ENCODE results near the gene RALGDS. TPM values are rescaled to one million over a fixed set of nuclear protein-coding genes. Genes with fewer than 3 reads are reported as not detected.

Gene RALGDS
- total RNA-seq, 1 donor = 13.8 TPM

DNA sequence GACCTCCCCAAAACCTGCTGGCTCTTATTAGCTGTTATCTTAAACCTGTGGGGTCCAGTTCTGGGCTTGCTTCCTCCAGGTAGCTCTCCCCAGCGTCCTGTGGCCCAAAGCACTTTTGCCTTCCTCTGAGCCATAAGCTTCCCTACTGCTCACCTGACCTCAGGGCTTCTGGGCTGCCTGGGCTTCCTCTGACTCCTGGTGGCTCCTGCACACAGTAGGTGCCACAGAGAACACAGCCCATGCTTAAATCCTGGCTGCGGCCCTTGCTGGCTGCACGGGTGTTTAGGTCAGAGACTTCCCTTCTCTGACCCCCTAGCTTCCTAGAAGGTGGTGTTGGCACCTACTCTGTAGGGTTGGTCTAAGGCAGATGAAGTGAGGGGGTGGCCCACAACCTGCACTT, 2.5 kb downstream of the RALGDS start:
- no peak for DNase-seq (ENCODE audit: low read depth)
- H3K4me3 ChIP-seq (ENCODE audit: low read depth, low read length) = no peak overlapping the region
- TF ChIP-seq, protein P1, sequence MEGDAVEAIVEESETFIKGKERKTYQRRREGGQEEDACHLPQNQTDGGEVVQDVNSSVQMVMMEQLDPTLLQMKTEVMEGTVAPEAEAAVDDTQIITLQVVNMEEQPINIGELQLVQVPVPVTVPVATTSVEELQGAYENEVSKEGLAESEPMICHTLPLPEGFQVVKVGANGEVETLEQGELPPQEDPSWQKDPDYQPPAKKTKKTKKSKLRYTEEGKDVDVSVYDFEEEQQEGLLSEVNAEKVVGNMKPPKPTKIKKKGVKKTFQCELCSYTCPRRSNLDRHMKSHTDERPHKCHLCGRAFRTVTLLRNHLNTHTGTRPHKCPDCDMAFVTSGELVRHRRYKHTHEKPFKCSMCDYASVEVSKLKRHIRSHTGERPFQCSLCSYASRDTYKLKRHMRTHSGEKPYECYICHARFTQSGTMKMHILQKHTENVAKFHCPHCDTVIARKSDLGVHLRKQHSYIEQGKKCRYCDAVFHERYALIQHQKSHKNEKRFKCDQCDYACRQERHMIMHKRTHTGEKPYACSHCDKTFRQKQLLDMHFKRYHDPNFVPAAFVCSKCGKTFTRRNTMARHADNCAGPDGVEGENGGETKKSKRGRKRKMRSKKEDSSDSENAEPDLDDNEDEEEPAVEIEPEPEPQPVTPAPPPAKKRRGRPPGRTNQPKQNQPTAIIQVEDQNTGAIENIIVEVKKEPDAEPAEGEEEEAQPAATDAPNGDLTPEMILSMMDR (IDR thresholded peaks at IDR 0.05; ENCODE audit: insufficient read depth, low read depth, low read length) = no peak

DNA sequence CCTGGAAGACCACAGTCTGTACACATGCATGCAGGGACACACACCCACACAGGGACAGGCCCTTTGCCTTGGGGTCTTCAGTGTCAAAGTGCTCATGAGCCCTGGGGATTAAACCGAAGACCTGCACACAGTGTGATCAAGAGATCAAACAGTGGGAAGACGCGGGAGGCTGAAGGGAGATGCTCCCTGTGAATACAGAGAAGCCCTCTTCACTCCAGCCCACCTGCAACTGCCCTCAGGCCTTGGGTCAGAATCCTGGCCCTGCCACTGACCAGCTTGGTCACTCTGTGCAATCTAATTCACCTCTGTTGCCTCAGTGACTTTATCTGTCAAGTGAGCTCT, 2.9 kb downstream of the RALGDS start:
- no peak for DNase-seq (ENCODE audit: low read depth)
- H3K4me3 ChIP-seq (ENCODE audit: low read depth, low read length) = no peak overlapping the region
- TF ChIP-seq, protein P1 (IDR thresholded peaks at IDR 0.05; ENCODE audit: insufficient read depth, low read depth, low read length) = no peak

DNA sequence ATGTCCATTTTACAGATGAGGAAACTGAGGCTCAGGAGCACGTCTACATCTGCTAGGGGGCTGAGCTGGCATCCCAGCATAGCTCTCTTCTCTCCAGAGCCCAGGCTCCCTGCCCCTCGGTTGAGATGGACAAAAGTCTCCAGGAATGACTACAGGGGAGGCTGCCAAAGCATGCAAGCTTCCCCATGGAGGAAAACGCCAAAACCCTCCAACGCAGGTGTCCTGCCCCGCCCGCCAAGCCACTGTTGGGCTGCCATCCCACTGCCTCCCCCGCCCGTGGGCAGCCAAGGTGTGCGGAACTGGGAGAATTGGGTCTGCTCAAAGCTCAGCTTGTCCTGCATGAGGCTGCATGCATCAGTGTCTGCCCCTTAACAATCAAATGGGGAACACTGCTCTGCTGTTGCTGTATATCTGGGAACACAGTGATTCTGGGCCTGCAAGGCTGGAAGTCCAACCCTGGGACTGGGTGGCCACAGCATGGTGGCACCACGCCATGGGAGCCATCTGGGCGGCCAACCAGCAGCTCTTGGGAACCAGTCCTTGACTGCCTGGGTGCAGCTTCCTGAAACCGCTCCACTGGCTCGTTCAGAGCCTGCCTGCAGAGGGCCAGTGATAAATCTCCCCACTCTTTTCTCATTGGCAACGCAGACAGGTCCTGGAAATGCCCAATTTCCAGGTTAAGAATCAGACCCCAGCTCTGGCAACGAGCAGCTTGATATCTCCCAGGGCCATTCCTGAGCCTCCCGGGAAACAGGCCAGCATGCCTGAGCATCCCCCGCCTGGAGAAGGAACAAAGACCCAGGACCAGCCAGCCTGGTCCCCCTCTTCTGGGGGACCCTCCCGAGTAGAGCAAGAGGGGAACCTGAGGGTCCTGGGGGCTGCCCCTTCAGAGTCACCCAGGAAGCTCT, 3.5 kb downstream of the RALGDS start:
- no peak for DNase-seq (ENCODE audit: low read depth)
- TF ChIP-seq, protein P1 (IDR thresholded peaks at IDR 0.05; ENCODE audit: insufficient read depth, low read depth, low read length) = no peak
- no peak overlapping the region for H3K4me3 ChIP-seq (ENCODE audit: low read depth, low read length)

DNA sequence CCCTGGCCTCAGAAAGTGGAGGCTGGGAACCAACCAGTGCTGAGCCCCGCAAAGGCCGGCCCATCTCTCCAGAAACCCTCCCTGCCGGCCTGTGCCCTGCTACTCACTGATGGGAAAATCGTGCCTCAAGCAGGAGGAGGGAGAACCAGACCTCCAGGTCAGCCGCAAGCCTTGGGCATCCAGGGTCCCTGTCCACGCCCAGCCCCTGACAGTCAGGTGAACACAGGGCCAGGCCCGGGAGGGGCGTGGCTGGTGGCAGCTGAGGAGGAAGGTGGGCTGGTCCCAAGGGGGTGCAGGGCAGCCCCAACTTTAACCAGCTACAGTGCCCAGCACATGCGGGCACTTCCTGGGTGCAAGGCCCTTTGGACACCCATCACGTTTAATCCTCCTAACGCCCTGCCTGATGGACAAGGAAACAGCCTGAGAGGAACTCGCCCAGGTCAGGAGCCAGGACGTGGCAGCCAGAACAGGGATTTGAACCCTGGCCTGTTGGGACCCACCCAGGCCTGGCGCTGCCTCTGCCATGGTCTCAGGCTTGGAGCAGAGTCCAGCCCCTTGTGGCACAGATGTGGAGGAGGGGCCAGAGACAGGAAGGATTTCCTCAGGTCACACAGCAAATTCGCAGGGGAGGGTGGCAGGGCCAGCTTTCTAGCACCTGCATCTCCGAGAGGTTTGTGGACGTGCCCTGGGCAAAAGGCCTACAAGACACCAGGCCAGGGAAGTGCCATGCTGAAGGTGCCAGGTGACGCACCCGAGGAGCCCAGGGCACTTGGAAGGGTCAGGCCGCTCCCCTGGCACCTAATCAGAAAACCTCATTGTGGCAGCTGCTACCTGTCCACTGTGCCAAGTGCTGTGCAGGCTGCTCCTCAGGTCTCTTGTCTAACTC, 4.5 kb downstream of the RALGDS start:
- TF ChIP-seq, protein P1 (IDR thresholded peaks at IDR 0.05; ENCODE audit: insufficient read depth, low read depth, low read length) = no peak
- no peak overlapping the region for H3K4me3 ChIP-seq (ENCODE audit: low read depth, low read length)
- no peak for DNase-seq (ENCODE audit: low read depth)

DNA sequence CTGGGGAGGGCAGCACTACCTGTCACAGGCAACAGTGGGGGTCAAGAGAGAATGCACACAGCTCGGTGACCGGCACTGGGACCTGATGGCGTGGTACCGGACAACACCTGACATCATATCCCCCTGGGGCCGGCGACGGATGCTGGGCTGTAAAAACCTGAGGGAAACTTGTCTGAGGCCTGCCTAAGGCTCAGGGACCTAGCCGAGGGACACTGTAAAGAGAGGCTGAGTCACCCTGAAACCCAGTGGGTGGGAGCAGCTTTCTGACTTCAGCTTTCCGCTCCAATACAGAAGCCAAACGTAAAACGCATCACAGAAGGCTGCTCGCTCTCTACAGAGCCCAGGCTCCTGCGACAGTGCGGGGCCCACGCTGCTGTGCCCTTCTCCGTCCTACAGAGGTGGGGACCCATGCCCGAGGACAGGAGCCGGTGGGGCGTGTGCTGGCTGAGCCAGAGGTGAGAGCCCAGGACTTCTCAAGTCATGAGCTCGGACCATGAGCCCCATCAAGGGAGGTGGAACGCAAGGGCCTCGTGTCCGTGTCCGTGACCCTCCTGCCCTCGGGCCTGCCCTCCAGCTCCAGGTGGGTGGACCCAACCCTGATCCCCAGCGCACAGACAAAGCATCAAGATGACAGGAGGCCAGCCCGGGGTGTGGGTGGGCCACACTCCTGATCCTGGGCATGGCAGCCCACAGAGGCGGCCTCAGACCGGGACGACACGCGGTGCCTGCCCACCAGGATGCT, 5.3 kb downstream of the RALGDS start:
- no peak for DNase-seq (ENCODE audit: low read depth)
- no peak overlapping the region for H3K4me3 ChIP-seq (ENCODE audit: low read depth, low read length)

More for the DNA sequence above, 5.3 kb downstream of the RALGDS start:
- TF ChIP-seq, protein P1 (IDR thresholded peaks at IDR 0.05; ENCODE audit: insufficient read depth, low read depth, low read length) = no peak
